ENCODE results near the gene DIS3L2. TPM values are rescaled to one million over a fixed set of nuclear protein-coding genes. Genes with fewer than 3 reads are reported as not detected.

DIS3L2 gene
- total and polyA plus RNA-seq, 2 of the 8 experiments (the other 6 are each of a cell fraction or from before 2014, with no cell fraction given): 11.5 to 21.6 TPM

DNA sequence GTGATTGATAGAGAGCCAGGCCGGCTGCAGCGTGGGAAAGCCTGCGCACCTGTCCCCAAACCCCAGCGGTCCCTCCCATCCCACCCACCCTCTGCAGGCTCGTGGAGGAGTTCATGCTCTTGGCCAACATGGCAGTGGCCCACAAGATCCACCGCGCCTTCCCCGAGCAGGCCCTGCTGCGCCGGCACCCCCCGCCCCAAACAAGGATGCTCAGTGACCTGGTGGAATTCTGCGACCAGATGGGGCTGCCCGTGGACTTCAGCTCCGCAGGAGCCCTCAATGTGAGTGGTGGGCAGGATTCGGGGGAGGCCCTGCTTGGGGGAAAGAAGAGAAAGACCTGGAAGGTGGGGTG lies 368.2 kb downstream of the DIS3L2 start (continued):
- no peak for TF ChIP-seq TBP (IDR thresholded peaks at IDR 0.05; ENCODE audit: low read depth, low read length)
- no peak for TF ChIP-seq JUND (IDR thresholded peaks at IDR 0.05; ENCODE audit: low read length)

All from H1 (cell line).